SH-SY5Y (cell line): ENCODE measurements around the gene CCR6.

Source experiments
- GATA2 ChIP-seq: IDR thresholded peaks from 2 replicates; pipeline ENCODE4 v1.6.1; 2011; ENCODE audit warnings: mild to moderate bottlenecking, low read depth, low read length
- GATA3 ChIP-seq: IDR thresholded peaks from 2 replicates; pipeline ENCODE4 v1.6.1; 2011; ENCODE audit warnings: low read depth, mild to moderate bottlenecking, low read length, moderate library complexity

Gene CCR6

GRCh38 chr6:167107787-167108186, 15.1 kb upstream of the CCR6 start:
- TF ChIP-seq GATA2: no peak
- TF ChIP-seq GATA3: no peak

- TF ChIP-seq GATA2 (no peak), GATA3 (no peak)
These were observed 14.6 kb upstream of the CCR6 start for GRCh38 chr6:167108278-167108677.

- TF ChIP-seq GATA3 (no peak), GATA2 (no peak)
These were observed 13.2 kb upstream of the CCR6 start for GRCh38 chr6:167109651-167110050.

- no peak for TF ChIP-seq GATA3
- TF ChIP-seq GATA2: no peak
These were observed 11.3 kb upstream of the CCR6 start for GRCh38 chr6:167111597-167111996.

GRCh38 chr6:167112421-167112820, 10.5 kb upstream of the CCR6 start:
- TF ChIP-seq GATA3: no peak
- TF ChIP-seq GATA2: no peak

- no peak for TF ChIP-seq GATA2
- TF ChIP-seq GATA3: no peak
These were observed 9.7 kb upstream of the CCR6 start for GRCh38 chr6:167113047-167113754.

- no peak for TF ChIP-seq GATA2
- no peak for TF ChIP-seq GATA3
These were observed 8.7 kb upstream of the CCR6 start for GRCh38 chr6:167113935-167114910.

- TF ChIP-seq GATA2 (no peak), GATA3 (no peak)
These were observed 7.8 kb upstream of the CCR6 start for GRCh38 chr6:167115054-167115453.

GRCh38 chr6:167116109-167116837, 6.6 kb upstream of the CCR6 start:
- TF ChIP-seq GATA3: no peak
- TF ChIP-seq GATA2: no peak

GRCh38 chr6:167116838-167117228, 6.1 kb upstream of the CCR6 start:
- TF ChIP-seq GATA3 (no peak), GATA2 (no peak)

- TF ChIP-seq GATA2: no peak
- TF ChIP-seq GATA3: no peak
These were observed 4.9 kb upstream of the CCR6 start for GRCh38 chr6:167118006-167118405.

- no peak for TF ChIP-seq GATA3
- no peak for TF ChIP-seq GATA2
These were observed 4.1 kb upstream of the CCR6 start for GRCh38 chr6:167118839-167119238.

- TF ChIP-seq GATA2 (no peak), GATA3 (no peak)
These were observed 3.0 kb upstream of the CCR6 start for GRCh38 chr6:167119670-167120582.

- TF ChIP-seq GATA2: no peak
- TF ChIP-seq GATA3: no peak
These were observed 2.4 kb upstream of the CCR6 start for GRCh38 chr6:167120583-167120903.

GRCh38 chr6:167121335-167121841, 1.5 kb upstream of the CCR6 start:
- TF ChIP-seq GATA3 (no peak), GATA2 (no peak)
